HepG2 (cell line): Measurements from ENCODE around the gene TOP2A. TPM values are rescaled to one million over a fixed set of nuclear protein-coding genes. Genes with fewer than 3 reads are reported as not detected.

ENCODE experiments used
- FOXP1 ChIP-seq, 2 experiments: fragments of 450-650 bp in 1 of 2; IDR thresholded peaks; 2 replicates each; pipeline ENCODE4 v1.6.1; 2017 to 2018; ENCODE audit warnings: antibody characterized with exemption in 1 of 2
- GTF3A ChIP-seq: sonication (generic); formaldehyde crosslinking; conservative IDR thresholded peaks from 2 replicates; pipeline ENCODE4 v1.4.0; 2020; ENCODE audit warnings: mild to moderate bottlenecking, missing genetic modification reagents
- JDP2 ChIP-seq: sonication (generic); formaldehyde crosslinking; IDR thresholded peaks from 2 replicates; pipeline ENCODE4 v1.8.1; 2022; ENCODE audit warnings: missing genetic modification reagents, borderline replicate concordance
- KAT8 ChIP-seq: IDR thresholded peaks from 2 replicates; pipeline ENCODE4 v1.6.1; 2016; ENCODE audit warnings: missing genetic modification reagents, missing compliant biosample characterization
- MEIS1 ChIP-seq: sonication (generic); formaldehyde crosslinking; IDR thresholded peaks from 2 replicates; pipeline ENCODE4 v1.9.0; 2021; ENCODE audit warnings: mild to moderate bottlenecking, missing genetic modification reagents, moderate library complexity, borderline replicate concordance
- MYC ChIP-seq: sonication (generic); formaldehyde crosslinking; IDR thresholded peaks from 2 replicates; pipeline ENCODE4 v1.9.0; 2021; ENCODE audit warnings: missing genetic modification reagents, borderline replicate concordance
- PAX8 ChIP-seq: sonication (generic); formaldehyde crosslinking; IDR thresholded peaks from 2 replicates; pipeline ENCODE4 v1.8.0; 2022; ENCODE audit warnings: mild to moderate bottlenecking, missing genetic modification reagents, borderline replicate concordance
- SSRP1 ChIP-seq: IDR thresholded peaks from 2 replicates; pipeline ENCODE4 v1.6.1; 2016; ENCODE audit warnings: control low read depth
- STAG1 ChIP-seq: sonication (generic); formaldehyde crosslinking; IDR thresholded peaks from 2 replicates; pipeline ENCODE4 v1.4.0; 2020; ENCODE audit warnings: missing genetic modification reagents
- TAF1 ChIP-seq: sonication (generic); formaldehyde crosslinking; IDR thresholded peaks from 2 replicates; pipeline ENCODE4 v1.4.0; 2020; ENCODE audit warnings: missing genetic modification reagents
- TAF15 ChIP-seq: fragments of 200-400 bp; formaldehyde crosslinking; IDR thresholded peaks from one replicate; pipeline ENCODE4 v1.6.1; 2018; ENCODE audit warnings: mild to moderate bottlenecking, low read depth, low read length; ENCODE audit not compliant: poor library complexity, severe bottlenecking
- ZBED4 ChIP-seq: sonication (generic); formaldehyde crosslinking; IDR thresholded peaks from 2 replicates; pipeline ENCODE4 v1.4.0; 2020; ENCODE audit warnings: missing genetic modification reagents, borderline replicate concordance
- ZHX1 ChIP-seq: sonication (generic); formaldehyde crosslinking; IDR thresholded peaks from 2 replicates; pipeline ENCODE4 v1.8.1; 2022; ENCODE audit warnings: low read depth, mild to moderate bottlenecking, missing genetic modification reagents
- ZNF567 ChIP-seq: sonication (generic); formaldehyde crosslinking; IDR thresholded peaks from 2 replicates; pipeline ENCODE4 v1.8.1; 2023; ENCODE audit warnings: mild to moderate bottlenecking, missing genetic modification reagents, borderline replicate concordance
- ZNF766 ChIP-seq: sonication (generic); formaldehyde crosslinking; IDR thresholded peaks from 2 replicates; pipeline ENCODE4 v1.5.0; 2020; ENCODE audit warnings: missing genetic modification reagents, borderline replicate concordance
- ZNF770 ChIP-seq: sonication (generic); formaldehyde crosslinking; IDR thresholded peaks from 2 replicates; pipeline ENCODE4 v1.5.0; 2020; ENCODE audit warnings: mild to moderate bottlenecking, missing genetic modification reagents
- ZNF777 ChIP-seq: sonication (generic); formaldehyde crosslinking; IDR thresholded peaks from 2 replicates; pipeline ENCODE4 v1.4.0; 2020; ENCODE audit warnings: missing genetic modification reagents
- ZNF883 ChIP-seq: sonication (generic); formaldehyde crosslinking; IDR thresholded peaks from 2 replicates; pipeline ENCODE4 v1.5.1; 2020; ENCODE audit warnings: mild to moderate bottlenecking, missing genetic modification reagents; ENCODE audit errors: not compliant biosample characterization
- ZZZ3 ChIP-seq: sonication (generic); formaldehyde crosslinking; IDR thresholded peaks from 2 replicates; pipeline ENCODE4 v1.4.0; 2020; ENCODE audit warnings: missing genetic modification reagents, mild to moderate bottlenecking, borderline replicate concordance
- polyA plus RNA-seq, 8 experiments: library from polyadenylated mRNA; depleted of rRNA in 3 of 8; stranded (reverse) in 7 of 8; unstranded in 1 of 8; fragments of >200 nt; fragmentation: Illumina TruSeq in 4 of 8; extraction: Trizol in 4 of 8; gene quantifications; 2 replicates each; pipeline versions ENCODE4 v1.2.1 to v1.2.3, GENCODE V29; 2011 to 2016; ENCODE audit warnings: low read depth in 4 of 8, missing spikeins in 1 of 8, mixed read lengths in 1 of 8; ENCODE audit not compliant: insufficient read depth in 1 of 8
- total RNA-seq, 5 experiments: library from RNA; depleted of rRNA; stranded (reverse); fragments of >200 nt; fragmentation: Illumina TruSeq; extraction: Trizol; gene quantifications; 2 replicates each; pipeline ENCODE4 v1.2.3, GENCODE V29; 2016; ENCODE audit warnings: low read depth in 1 of 5

TOP2A gene
- total and polyA plus RNA-seq, 2 of the 13 experiments (the other 11 are each of a cell fraction or from before 2014, with no cell fraction given): 108 to 327 TPM

- TF ChIP-seq ZBED4 (CRISPR knock-in tag) (peak; percentile 44; the same call in 1 of the 2 replicates), MEIS1 (peak; percentile 93), SSRP1 (no peak; the same call in 1 of the 2 replicates), GTF3A (peak; percentile 80; the same call in 1 of the 2 replicates), JDP2 (CRISPR knock-in tag) (no peak; the same call in 1 of the 2 replicates), TAF15 (peak; percentile 75), STAG1 (CRISPR knock-in tag) (peak; percentile 41), ZHX1 (CRISPR knock-in tag) (peak; percentile 99), ZNF777 (peak; percentile 66), ZZZ3 (CRISPR knock-in tag) (peak; percentile 34; the same call in 1 of the 2 replicates), ZNF883 (peak; percentile 38), TAF1 (CRISPR knock-in tag) (peak; percentile 38; the same call in 1 of the 2 replicates), FOXP1 (IDR thresholded peaks at IDR 0.05) (no peak), FOXP1 (CRISPR knock-in tag; IDR thresholded peaks at IDR 0.05) (0 out of 2 replicates have a peak, but pooled peaks have one; percentile 34), ZNF766 (CRISPR knock-in tag) (0 out of 2 replicates have a peak, but pooled peaks have one; percentile 60), ZNF567 (CRISPR knock-in tag) (0 out of 2 replicates have a peak, but pooled peaks have one; percentile 75), ZNF770 (0 out of 2 replicates have a peak, but pooled peaks have one; percentile 13), KAT8 (peak; percentile 75), PAX8 (CRISPR knock-in tag) (0 out of 2 replicates have a peak, but pooled peaks have one; percentile 72), MYC (CRISPR knock-in tag) (peak; percentile 83; the same call in 1 of the 2 replicates)
Observed at GRCh38 chr17:40340880-40341807, 76.6 kb downstream of the TOP2A start (continued).
